ENCODE measurements around the gene EML6.

DNA sequence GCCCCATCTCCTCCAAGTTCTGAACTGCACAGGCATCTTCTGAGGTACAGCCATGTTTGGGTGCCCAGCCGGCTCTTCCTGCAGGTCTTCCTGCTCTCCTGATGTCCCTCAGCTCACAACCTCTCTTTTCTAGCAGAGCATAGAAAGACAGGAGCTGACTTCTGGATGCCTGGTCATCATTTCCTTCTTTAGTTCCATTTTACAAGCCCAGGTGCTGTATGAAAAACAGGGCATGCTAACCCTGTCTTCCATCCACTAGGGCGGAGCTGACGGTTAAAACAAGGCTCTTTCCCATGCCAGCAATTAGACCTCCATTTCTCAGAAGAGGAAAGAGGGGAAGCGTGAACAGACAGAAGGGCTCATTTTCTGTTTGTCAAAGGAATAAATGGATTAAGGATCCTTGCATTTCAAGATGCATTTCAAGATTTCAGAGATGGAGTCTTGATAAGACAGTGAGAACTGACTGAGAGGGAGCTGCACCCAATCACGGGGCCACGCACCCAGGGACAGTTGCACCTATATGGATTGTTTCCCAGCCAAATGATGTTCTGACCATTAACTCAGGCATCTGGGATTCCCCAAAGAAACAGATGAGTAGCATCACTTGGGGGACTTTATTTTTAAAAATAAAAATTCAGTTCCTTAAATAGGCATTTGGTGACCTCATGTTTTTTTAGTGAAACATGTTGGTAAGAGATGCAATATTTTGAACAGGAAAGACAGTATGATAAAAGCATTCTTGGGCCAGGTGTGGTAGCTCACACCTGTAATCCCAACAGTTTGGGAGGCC, 45.8 kb upstream of the EML6 start:
- TF ChIP-seq, protein P1, sequence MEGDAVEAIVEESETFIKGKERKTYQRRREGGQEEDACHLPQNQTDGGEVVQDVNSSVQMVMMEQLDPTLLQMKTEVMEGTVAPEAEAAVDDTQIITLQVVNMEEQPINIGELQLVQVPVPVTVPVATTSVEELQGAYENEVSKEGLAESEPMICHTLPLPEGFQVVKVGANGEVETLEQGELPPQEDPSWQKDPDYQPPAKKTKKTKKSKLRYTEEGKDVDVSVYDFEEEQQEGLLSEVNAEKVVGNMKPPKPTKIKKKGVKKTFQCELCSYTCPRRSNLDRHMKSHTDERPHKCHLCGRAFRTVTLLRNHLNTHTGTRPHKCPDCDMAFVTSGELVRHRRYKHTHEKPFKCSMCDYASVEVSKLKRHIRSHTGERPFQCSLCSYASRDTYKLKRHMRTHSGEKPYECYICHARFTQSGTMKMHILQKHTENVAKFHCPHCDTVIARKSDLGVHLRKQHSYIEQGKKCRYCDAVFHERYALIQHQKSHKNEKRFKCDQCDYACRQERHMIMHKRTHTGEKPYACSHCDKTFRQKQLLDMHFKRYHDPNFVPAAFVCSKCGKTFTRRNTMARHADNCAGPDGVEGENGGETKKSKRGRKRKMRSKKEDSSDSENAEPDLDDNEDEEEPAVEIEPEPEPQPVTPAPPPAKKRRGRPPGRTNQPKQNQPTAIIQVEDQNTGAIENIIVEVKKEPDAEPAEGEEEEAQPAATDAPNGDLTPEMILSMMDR (IDR thresholded peaks at IDR 0.05) = no peak
- no peak for TF ChIP-seq EP300 (IDR thresholded peaks at IDR 0.05)
